HG03159 (cell line): ENCODE measurements around the gene TAAR6.
"Not testable (repeated sequence)": the region's sequence is repeated elsewhere in the genome, so short reads cannot be mapped to it uniquely, and the experiment has no call there.

ENCODE experiments used
- ATAC-seq: cut with Tn5 transposase; IDR thresholded peaks from one replicate; pipeline ENCODE4 v1.9.1; 2021; ENCODE audit warnings: mild to moderate bottlenecking, moderate library complexity; ENCODE audit not compliant: unreplicated experiment

TAAR6 gene

GRCh38 chr6:132570221-132570777, at the start of gene TAAR6:
TAAR6 (plus strand) TSS chr6:132570322; CDS start chr6:132570322, 0 bp downstream.
- no peak for ATAC-seq

- ATAC-seq: no peak
Observed at GRCh38 chr6:132520953-132521352, 49.2 kb upstream of the TAAR6 start.

- no peak for ATAC-seq
Observed at GRCh38 chr6:132524646-132525045, 45.5 kb upstream of the TAAR6 start.

DNA sequence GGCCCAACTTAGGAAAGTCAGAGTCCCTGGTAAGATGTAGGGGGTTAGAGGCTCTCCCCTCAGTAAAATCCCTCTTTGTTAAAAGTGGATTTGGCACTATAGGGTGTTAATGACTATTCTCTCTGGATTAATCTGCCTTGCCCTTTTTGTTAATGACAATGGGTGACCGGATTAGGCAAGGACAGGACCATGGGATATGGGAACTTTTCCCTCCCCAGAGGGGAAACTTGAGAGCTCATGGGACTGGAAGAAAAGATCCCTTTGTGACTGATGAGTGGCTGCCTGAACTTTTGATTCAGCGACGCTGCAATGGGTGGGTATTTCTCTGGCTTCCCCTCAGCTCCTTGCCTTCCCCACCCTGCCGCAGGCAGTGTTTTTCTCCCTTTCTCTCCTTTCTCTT, 44.3 kb upstream of the TAAR6 start:
- no peak for ATAC-seq

DNA sequence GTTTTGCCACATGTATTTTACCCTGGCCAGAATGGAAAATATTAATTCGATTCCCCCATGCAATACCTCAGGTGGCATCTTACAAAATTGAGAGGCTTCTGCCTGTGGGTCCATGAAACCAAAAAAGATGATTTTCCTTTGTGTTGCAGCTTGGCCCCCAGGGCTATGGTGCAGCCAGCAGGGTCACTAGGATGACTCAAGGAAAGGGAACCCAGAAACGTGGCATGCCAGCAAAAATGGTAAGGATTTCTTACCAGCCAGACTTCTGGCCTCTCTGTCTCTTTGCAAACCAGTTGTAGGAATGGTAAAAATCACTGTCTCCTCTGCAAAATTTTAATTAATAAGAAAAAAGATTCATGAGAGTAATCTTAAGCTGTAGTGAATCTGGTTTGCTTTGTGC, 43.7 kb upstream of the TAAR6 start:
- no peak for ATAC-seq

GRCh38 chr6:132527791-132528190, 42.3 kb upstream of the TAAR6 start:
- no peak for ATAC-seq

GRCh38 chr6:132530293-132530974, 39.7 kb upstream of the TAAR6 start:
- ATAC-seq: peak; percentile 93

DNA sequence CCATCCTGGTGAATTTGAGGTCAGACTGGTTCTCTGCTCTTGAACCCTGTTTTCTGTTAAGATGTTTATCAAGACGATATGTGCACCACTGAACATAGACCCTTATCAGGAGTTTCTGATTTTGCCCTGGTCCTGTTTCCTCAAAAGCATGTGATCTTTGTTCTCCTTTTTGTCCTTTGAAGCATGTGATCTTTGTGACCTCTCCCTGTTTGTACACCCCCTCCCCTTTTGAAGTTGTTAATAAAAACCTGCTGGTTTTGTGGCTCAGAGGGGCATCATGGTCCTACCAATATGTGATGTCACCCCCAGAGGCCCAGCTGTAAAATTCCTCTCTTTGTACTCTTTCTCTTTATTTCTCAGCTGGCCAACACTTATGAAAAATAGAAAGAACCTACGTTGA, 35.6 kb upstream of the TAAR6 start:
- ATAC-seq: not testable (repeated sequence)

- ATAC-seq: no peak
Observed at GRCh38 chr6:132537145-132537544, 33.0 kb upstream of the TAAR6 start.

DNA sequence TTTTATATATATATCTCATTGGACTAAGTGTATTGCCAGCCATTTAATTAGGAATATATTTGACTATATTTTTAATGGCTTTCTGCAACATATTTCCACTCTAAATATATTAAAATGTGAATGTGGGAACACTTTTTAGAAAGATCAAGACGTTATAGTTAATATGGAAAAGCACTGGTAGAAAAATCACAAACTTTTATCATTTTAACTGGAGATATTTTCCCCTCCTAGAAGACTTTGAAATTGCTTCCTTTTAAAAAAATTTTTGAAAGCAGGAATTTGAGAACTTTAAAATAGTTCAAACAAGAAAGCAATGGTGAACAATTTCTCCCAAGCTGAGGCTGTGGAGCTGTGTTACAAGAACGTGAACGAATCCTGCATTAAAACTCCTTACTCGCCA, 32.1 kb upstream of the TAAR6 start, which contains the start of gene TAAR9:
TAAR9 (plus strand) TSS at position 301 of the 400 bp plus-strand sequence; CDS start at position 314, 13 bp downstream.
- ATAC-seq: no peak

- ATAC-seq: no peak
Observed at GRCh38 chr6:132544826-132545225, 25.3 kb upstream of the TAAR6 start.

- no peak for ATAC-seq
Observed at GRCh38 chr6:132548746-132549463, 21.2 kb upstream of the TAAR6 start.

GRCh38 chr6:132551214-132551613, 18.9 kb upstream of the TAAR6 start:
- no peak for ATAC-seq

- ATAC-seq: no peak
Observed at GRCh38 chr6:132552372-132552771, 17.8 kb upstream of the TAAR6 start, which contains the start of gene TAAR8. TAAR8 (plus strand) TSS chr6:132552672; CDS start chr6:132552693, 21 bp downstream.

DNA sequence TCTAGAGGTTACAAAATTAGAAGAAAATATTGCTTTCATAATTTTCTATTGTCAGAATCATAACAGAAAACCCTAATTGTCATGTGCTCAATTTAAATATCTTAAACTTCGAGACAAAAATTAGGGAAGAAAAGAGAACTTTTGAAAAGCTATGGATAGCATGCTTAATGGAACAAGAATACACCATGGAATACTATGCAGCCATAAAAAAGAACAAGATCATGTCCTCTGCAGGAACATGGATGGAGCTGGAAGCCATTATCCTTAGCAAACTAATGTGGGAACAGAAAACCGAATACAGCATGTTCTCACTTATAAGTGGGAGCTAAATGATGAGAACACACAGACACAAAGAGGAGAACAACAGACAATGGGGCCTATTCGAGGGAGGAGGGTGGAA, 10.0 kb upstream of the TAAR6 start:
- not testable (repeated sequence) for ATAC-seq

GRCh38 chr6:132566404-132566803, 3.7 kb upstream of the TAAR6 start:
- ATAC-seq: no peak

DNA sequence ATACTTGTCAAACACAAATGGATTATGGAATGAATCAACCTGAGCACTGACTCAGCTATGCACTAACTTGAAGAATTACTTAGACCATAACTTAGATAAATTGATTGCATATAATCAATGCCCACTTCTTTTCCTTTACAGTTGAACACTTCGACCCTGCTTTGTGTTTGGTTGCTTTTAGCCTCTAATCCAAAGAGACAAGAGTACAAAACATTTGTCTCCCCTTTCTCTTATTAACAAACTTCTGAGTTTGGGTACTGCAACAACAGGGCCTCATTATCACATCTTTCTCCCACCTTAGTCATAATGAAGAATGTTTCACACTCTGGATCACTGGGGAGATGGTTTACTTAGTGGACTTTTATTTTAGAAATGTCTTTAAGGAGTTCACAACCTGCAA, 2.6 kb upstream of the TAAR6 start:
- no peak for ATAC-seq

GRCh38 chr6:132568611-132569010, 1.5 kb upstream of the TAAR6 start:
- ATAC-seq: no peak

GRCh38 chr6:132569170-132569569, 952 bp upstream of the TAAR6 start:
- ATAC-seq: no peak

GRCh38 chr6:132571774-132572173, 1.7 kb downstream of the TAAR6 start:
- ATAC-seq: no peak

- ATAC-seq: no peak
Observed at GRCh38 chr6:132584698-132585097, 14.6 kb downstream of the TAAR6 start.

DNA sequence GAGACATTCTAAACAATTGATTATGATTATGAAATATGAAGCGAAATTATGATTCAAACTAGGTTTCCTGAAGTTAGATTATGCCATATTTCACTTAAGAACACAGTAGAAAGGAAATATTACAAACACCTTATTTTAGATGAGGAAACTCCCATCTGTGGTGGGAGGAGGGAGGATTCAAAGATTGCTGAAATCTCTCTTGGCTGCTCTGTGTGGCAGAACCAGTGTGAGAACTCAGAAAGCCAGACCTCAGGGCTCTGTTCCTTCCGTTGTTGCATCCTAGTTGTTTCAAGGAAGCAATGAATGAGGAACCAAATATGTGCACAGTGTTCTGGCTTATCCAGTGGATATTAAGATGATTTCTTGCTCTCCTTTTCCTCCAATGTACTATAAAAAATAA, 17.3 kb downstream of the TAAR6 start:
- no peak for ATAC-seq
